ENCODE measurements around the gene PXDC1. TPM values are rescaled to one million over a fixed set of nuclear protein-coding genes. Genes with fewer than 3 reads are reported as not detected.

The PXDC1 gene, protein sequence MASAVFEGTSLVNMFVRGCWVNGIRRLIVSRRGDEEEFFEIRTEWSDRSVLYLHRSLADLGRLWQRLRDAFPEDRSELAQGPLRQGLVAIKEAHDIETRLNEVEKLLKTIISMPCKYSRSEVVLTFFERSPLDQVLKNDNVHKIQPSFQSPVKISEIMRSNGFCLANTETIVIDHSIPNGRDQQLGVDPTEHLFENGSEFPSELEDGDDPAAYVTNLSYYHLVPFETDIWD
- 10 to 100 TPM; 24.8 to 56.6 TPM for total RNA-seq

DNA sequence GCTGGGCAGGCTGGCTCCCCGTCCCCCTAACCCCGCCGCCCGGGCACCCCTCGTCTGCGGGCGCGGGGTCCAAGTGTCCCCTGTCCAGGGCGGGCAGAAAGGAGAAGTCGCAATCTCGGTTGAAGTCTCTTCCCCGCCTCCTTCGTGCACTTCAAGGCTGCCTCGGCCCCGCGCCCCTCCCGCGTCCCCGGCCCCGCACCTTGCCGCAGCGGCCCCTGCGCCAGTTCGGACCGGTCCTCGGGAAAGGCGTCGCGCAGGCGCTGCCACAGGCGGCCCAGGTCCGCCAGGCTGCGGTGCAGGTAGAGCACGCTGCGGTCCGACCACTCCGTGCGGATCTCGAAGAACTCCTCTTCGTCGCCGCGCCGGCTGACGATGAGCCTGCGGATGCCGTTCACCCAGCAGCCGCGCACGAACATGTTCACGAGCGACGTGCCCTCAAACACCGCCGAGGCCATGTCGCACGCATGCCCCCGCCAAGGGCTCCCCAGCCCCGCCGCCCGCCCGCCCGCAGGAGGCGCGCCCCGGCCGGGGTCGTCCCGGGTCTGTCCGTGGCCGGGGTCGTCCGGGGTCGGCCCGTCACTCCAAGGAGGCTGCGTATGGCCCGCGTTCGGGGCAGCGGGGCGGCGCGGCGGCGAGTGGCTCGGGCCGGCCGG is at the start of gene PXDC1:
Gene PXDC1, minus strand, starts transcription at position 637 of the 653 bp plus-strand sequence. Its CDS starts 182 bp downstream, at position 455.

Small RNA genes lying within 50 kb of the gene (small RNA-seq; reads per million reads assigned to genes)
- 0 to 0.17 reads per million in 2 donors for gene AL033523.1

Other genes with a start within 250 kb of the PXDC1 start
- gene FAM50B, start 97.7 kb upstream of the PXDC1 start, total RNA-seq = 1 to 10 TPM; 4.1 to 10.0 TPM

Measured in melanocyte of skin (primary cell).